GM18907 (cell line): ENCODE measurements around the gene DAPK2.

Source experiments
- ATAC-seq: cut with Tn5 transposase; IDR thresholded peaks from one replicate; pipeline ENCODE4 v1.9.1; 2021; ENCODE audit warnings: mild to moderate bottlenecking, moderate library complexity; ENCODE audit not compliant: unreplicated experiment

Gene DAPK2

GRCh38 chr15:63945838-63946298, 100.4 kb downstream of the DAPK2 start:
- ATAC-seq, result no peak

GRCh38 chr15:63945007-63945788, 101.1 kb downstream of the DAPK2 start:
- ATAC-seq, result peak; percentile 49

- no peak for ATAC-seq
These were observed 101.7 kb downstream of the DAPK2 start for GRCh38 chr15:63944681-63944955.

- ATAC-seq, result no peak
These were observed 102.2 kb downstream of the DAPK2 start for GRCh38 chr15:63943829-63944680.

GRCh38 chr15:63942486-63943365, 103.6 kb downstream of the DAPK2 start:
- ATAC-seq, result no peak

- no peak for ATAC-seq
These were observed 104.4 kb downstream of the DAPK2 start for GRCh38 chr15:63941698-63942465.

- ATAC-seq, result no peak
These were observed 105.2 kb downstream of the DAPK2 start for GRCh38 chr15:63940966-63941620.

- ATAC-seq, result no peak
These were observed 106.7 kb downstream of the DAPK2 start for GRCh38 chr15:63939531-63940130.

GRCh38 chr15:63938486-63939061, 107.7 kb downstream of the DAPK2 start:
- ATAC-seq, result no peak

GRCh38 chr15:63933522-63933921, 112.8 kb downstream of the DAPK2 start:
- ATAC-seq, result no peak

- no peak for ATAC-seq
These were observed 114.7 kb downstream of the DAPK2 start for GRCh38 chr15:63931556-63931955.

- ATAC-seq, result no peak
These were observed 116.3 kb downstream of the DAPK2 start for GRCh38 chr15:63930034-63930433.

- ATAC-seq, result no peak
These were observed 118.0 kb downstream of the DAPK2 start for GRCh38 chr15:63928185-63928842.

- ATAC-seq, result no peak
These were observed 122.0 kb downstream of the DAPK2 start for GRCh38 chr15:63923993-63924950.

- no peak for ATAC-seq
These were observed 123.4 kb downstream of the DAPK2 start for GRCh38 chr15:63922916-63923315.

- ATAC-seq, result no peak
These were observed 123.9 kb downstream of the DAPK2 start for GRCh38 chr15:63922261-63922904.
